GM23248 (cell line): ENCODE data around the gene NYAP2. TPM values are rescaled to one million over a fixed set of nuclear protein-coding genes. Genes with fewer than 3 reads are reported as not detected.

ENCODE experiments used
- DNase-seq: peaks from one replicate; pipeline ENCODE4 v3.0.0-alpha.2; 2015
- H2AFZ ChIP-seq: fragments of 200-600 bp; sonication (generic); 2 replicates; pipeline ENCODE4 v1.6.1; 2016; ENCODE audit warnings: antibody characterized with exemption
- H3F3A ChIP-seq: fragments of 200-600 bp; sonication (generic); 2 replicates; pipeline ENCODE4 v1.6.1; 2016; ENCODE audit warnings: mild to moderate bottlenecking, antibody characterized with exemption, mixed run types; ENCODE audit not compliant: insufficient read depth
- H3K27ac ChIP-seq: fragments of 200-600 bp; sonication (generic); 2 replicates; pipeline ENCODE4 v1.5.1; 2016; ENCODE audit warnings: mild to moderate bottlenecking
- H3K27me3 ChIP-seq: fragments of 200-600 bp; sonication (generic); replicated peaks from 2 replicates; pipeline ENCODE4 v1.6.1; 2016; ENCODE audit warnings: mild to moderate bottlenecking; ENCODE audit not compliant: insufficient read depth
- H3K36me3 ChIP-seq: fragments of 200-600 bp; sonication (generic); 2 replicates; pipeline ENCODE4 v1.6.1; 2016; ENCODE audit warnings: low read depth, mild to moderate bottlenecking
- H3K4me1 ChIP-seq: fragments of 200-600 bp; sonication (generic); 2 replicates; pipeline ENCODE4 v1.6.1; 2016; ENCODE audit warnings: mild to moderate bottlenecking; ENCODE audit not compliant: insufficient read depth
- H3K4me2 ChIP-seq: fragments of 200-600 bp; sonication (generic); one replicate; pipeline ENCODE4 v1.6.1; 2016; ENCODE audit warnings: mild to moderate bottlenecking; ENCODE audit not compliant: unreplicated experiment
- H3K4me3 ChIP-seq: fragments of 200-600 bp; sonication (generic); 2 replicates; pipeline ENCODE4 v1.5.1; 2016; ENCODE audit warnings: mild to moderate bottlenecking
- H3K79me2 ChIP-seq: fragments of 200-600 bp; sonication (generic); 2 replicates; pipeline ENCODE4 v1.6.1; 2016; ENCODE audit warnings: mild to moderate bottlenecking; ENCODE audit not compliant: insufficient read depth
- H3K9ac ChIP-seq: fragments of 200-600 bp; sonication (generic); 2 replicates; pipeline ENCODE4 v1.6.1; 2016; ENCODE audit warnings: mild to moderate bottlenecking
- H3K9me2 ChIP-seq: fragments of 200-600 bp; sonication (generic); 2 replicates; pipeline ENCODE4 v1.6.1; 2016; ENCODE audit warnings: mixed run types, mild to moderate bottlenecking, moderate library complexity; ENCODE audit not compliant: insufficient read depth
- H3K9me3 ChIP-seq: fragments of 200-600 bp; sonication (generic); one replicate; pipeline ENCODE4 v1.6.1; 2017; ENCODE audit warnings: low read depth
- H4K20me1 ChIP-seq: fragments of 200-600 bp; sonication (generic); 2 replicates; pipeline ENCODE4 v1.6.0; 2016; ENCODE audit not compliant: insufficient read depth
- EZH2 ChIP-seq: fragments of 200-600 bp; sonication (generic); IDR thresholded peaks from 2 replicates; pipeline ENCODE4 v1.6.1; 2018; ENCODE audit warnings: antibody characterized with exemption, mild to moderate bottlenecking; ENCODE audit not compliant: insufficient read depth, poor library complexity, severe bottlenecking
- EZH2phosphoT487 ChIP-seq: fragments of 200-600 bp; sonication (generic); IDR thresholded peaks from 2 replicates; pipeline ENCODE4 v1.6.1; 2018; ENCODE audit warnings: antibody characterized with exemption, moderate library complexity, mild to moderate bottlenecking, low read depth; ENCODE audit not compliant: insufficient read depth
- WGBS, 2 experiments: methylation state at CpG; one replicate each; pipeline ENCODE4 v1.1.6; 2015 to 2017; ENCODE audit warnings: low lambda C conversion rate in 2 of 2, low coverage in 1 of 2; ENCODE audit errors: missing lambda C conversion rate in 2 of 2; 5-methylcytosine and 5-hydroxymethylcytosine counted together
- in situ Hi-C: fragments of 300-500 bp; cut with MboI; formaldehyde crosslinking; loops from 2 replicates; pipeline ENCODE4 v1.15.0; 2020
- polyA plus RNA-seq: library from polyadenylated mRNA; unstranded; fragments of >200 nt; fragmentation: Nextera tagmentation; extraction: Ambion mirVana; gene quantifications from 2 replicates; pipeline ENCODE4 v1.2.1, GENCODE V29; 2016
- total RNA-seq: library from RNA; depleted of rRNA; stranded (reverse); fragments of >200 nt; shearing (Covaris generic); gene quantifications from 2 replicates; pipeline ENCODE4 v1.2.3, GENCODE V29; 2014

The NYAP2 gene
- total and polyA plus RNA-seq, 2 experiments from 2014 or later, result not detected

DNA sequence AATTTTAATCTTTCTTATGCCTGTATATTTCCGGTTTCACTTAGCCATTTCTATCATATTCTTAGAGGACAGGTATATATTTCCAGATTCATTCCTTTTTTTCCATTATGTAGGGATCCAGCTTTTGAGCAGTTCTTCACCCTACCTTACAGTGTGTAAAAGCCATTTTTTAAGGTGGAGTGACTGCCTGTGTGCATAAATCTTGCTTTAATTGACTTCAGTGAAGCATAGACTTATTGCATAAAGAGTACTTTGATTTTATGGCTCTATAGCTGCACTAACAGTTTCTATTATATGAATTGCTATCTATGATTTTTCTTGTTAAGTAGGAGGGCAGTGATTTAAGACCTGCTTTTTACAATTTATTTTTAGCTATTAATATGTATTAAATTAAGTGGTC, 132.6 kb downstream of the NYAP2 start:
- Histone ChIP-seq H3K27me3 (no peaks in the 10 kb centered on the region), H3K4me3 (no peak overlapping the region), H3K4me1 (no peaks in the 10 kb centered on the region), H3K9me3 (no peaks in the 10 kb centered on the region), H3K36me3 (no peaks in the 10 kb centered on the region), H3K27ac (no peak overlapping the region), H3K79me2 (no peaks in the 10 kb centered on the region), H3K9me2 (no peaks in the 10 kb centered on the region), H3K4me2 (no peak overlapping the region), H4K20me1 (no peaks in the 10 kb centered on the region), H2AFZ (no peak overlapping the region), H3F3A (no peaks in the 10 kb centered on the region), H3K9ac (no peak overlapping the region)
- TF ChIP-seq EZH2, result no peak
- no peak for TF ChIP-seq EZH2phosphoT487
- no peak for DNase-seq
- in situ Hi-C loops, result no loop called here
- 45 to 52% methylated on average over 1 of the region's 1 CpG for WGBS, 2 experiments

- Histone ChIP-seq H2AFZ (no peak overlapping the region), H3K27me3 (no peaks in the 10 kb centered on the region), H3K36me3 (no peaks in the 10 kb centered on the region), H3K4me2 (no peak overlapping the region), H3K9me3 (no peaks in the 10 kb centered on the region), H4K20me1 (no peaks in the 10 kb centered on the region), H3K9me2 (no peaks in the 10 kb centered on the region), H3F3A (no peaks in the 10 kb centered on the region), H3K27ac (no peak overlapping the region), H3K9ac (no peak overlapping the region), H3K79me2 (no peaks in the 10 kb centered on the region), H3K4me1 (no peaks in the 10 kb centered on the region), H3K4me3 (no peak overlapping the region)
- TF ChIP-seq EZH2phosphoT487 (no peak), EZH2 (no peak)
- in situ Hi-C loops, result no loop called here
- no peak for DNase-seq
- 6 to 8% methylated on average over 6 of the region's 6 CpGs for WGBS, 2 experiments
Measured at GRCh38 chr2:225534037-225534436, 134.5 kb downstream of the NYAP2 start.

- 76 to 78% methylated on average over 4 of the region's 4 CpGs for WGBS, 2 experiments
- peak; percentile 16 for DNase-seq
- no peaks in the 10 kb centered on the region for H3K36me3 ChIP-seq
- H2AFZ ChIP-seq, result no peak overlapping the region
- in situ Hi-C loops, result no loop called here
- no peaks in the 10 kb centered on the region for H3K79me2 ChIP-seq
- no peak overlapping the region for H3K4me3 ChIP-seq
- no peaks in the 10 kb centered on the region for H3K9me2 ChIP-seq
- TF ChIP-seq EZH2phosphoT487 (no peak), EZH2 (no peak)
- H3K9ac ChIP-seq, result no peak overlapping the region
- H3K27ac ChIP-seq, result no peak overlapping the region
- no peaks in the 10 kb centered on the region for H3F3A ChIP-seq
- H3K4me1 ChIP-seq, result no peaks in the 10 kb centered on the region
- no peaks in the 10 kb centered on the region for H4K20me1 ChIP-seq
- no peaks in the 10 kb centered on the region for H3K9me3 ChIP-seq
- no peak overlapping the region for H3K4me2 ChIP-seq
- H3K27me3 ChIP-seq, result no peaks in the 10 kb centered on the region
Measured at GRCh38 chr2:225534697-225535096, 135.2 kb downstream of the NYAP2 start.

- no peak overlapping the region for H3K4me3 ChIP-seq
- DNase-seq, result no peak
- H4K20me1 ChIP-seq, result no peaks in the 10 kb centered on the region
- H3K9me3 ChIP-seq, result no peaks in the 10 kb centered on the region
- H3K9me2 ChIP-seq, result no peaks in the 10 kb centered on the region
- H3K27ac ChIP-seq, result no peak overlapping the region
- no peaks in the 10 kb centered on the region for H3F3A ChIP-seq
- H2AFZ ChIP-seq, result no peak overlapping the region
- in situ Hi-C loops, result no loop called here
- no peaks in the 10 kb centered on the region for H3K27me3 ChIP-seq
- WGBS, 2 experiments, result 29 to 48% methylated on average over 2 of the region's 2 CpGs
- no peak overlapping the region for H3K4me2 ChIP-seq
- TF ChIP-seq EZH2phosphoT487 (no peak), EZH2 (no peak)
- H3K79me2 ChIP-seq, result no peaks in the 10 kb centered on the region
- H3K36me3 ChIP-seq, result no peaks in the 10 kb centered on the region
- no peak overlapping the region for H3K9ac ChIP-seq
- H3K4me1 ChIP-seq, result no peaks in the 10 kb centered on the region
Measured at GRCh38 chr2:225536036-225536435, 136.5 kb downstream of the NYAP2 start.

GRCh38 chr2:225543626-225544025, 144.1 kb downstream of the NYAP2 start:
- Histone ChIP-seq H3K27me3 (no peaks in the 10 kb centered on the region), H3K4me3 (no peak overlapping the region), H2AFZ (no peak overlapping the region), H3K9me3 (no peaks in the 10 kb centered on the region), H3K36me3 (no peaks in the 10 kb centered on the region), H3K79me2 (no peaks in the 10 kb centered on the region), H3K9me2 (no peaks in the 10 kb centered on the region), H3K4me1 (no peaks in the 10 kb centered on the region), H3K27ac (no peak overlapping the region), H4K20me1 (no peaks in the 10 kb centered on the region), H3K9ac (no peak overlapping the region), H3F3A (no peaks in the 10 kb centered on the region), H3K4me2 (no peak overlapping the region)
- TF ChIP-seq EZH2phosphoT487, result no peak
- TF ChIP-seq EZH2, result no peak
- in situ Hi-C loops, result no loop called here
- DNase-seq, result no peak
- WGBS, 2 experiments, result 76 to 82% methylated on average over 2 of the region's 2 CpGs
